NCI-H2029 (cell line): Measurements from ENCODE around the gene CCDC6.
"Not testable (repeated sequence)": the region's sequence is repeated elsewhere in the genome, so short reads cannot be mapped to it uniquely, and the experiment has no call there.

Experiments
- DNase-seq: peaks from one replicate; lab custom pipeline; 2025; lab: John Stamatoyannopoulos, UW

The CCDC6 gene

GRCh38 chr10:59809644-59809974 lies 96.7 kb downstream of the CCDC6 start:
- DNase-seq, result no peak

- peak; percentile 6 for DNase-seq
Observed at GRCh38 chr10:59808896-59809643, 97.3 kb downstream of the CCDC6 start.

- peak; percentile 9 for DNase-seq
Observed at GRCh38 chr10:59807629-59808620, 98.4 kb downstream of the CCDC6 start.

- no peak for DNase-seq
Observed at GRCh38 chr10:59805014-59805413, 101.3 kb downstream of the CCDC6 start.

- DNase-seq, result no peak
Observed at GRCh38 chr10:59804220-59804619, 102.1 kb downstream of the CCDC6 start.

- no peak for DNase-seq
Observed at GRCh38 chr10:59803714-59804113, 102.6 kb downstream of the CCDC6 start.

- DNase-seq, result no peak
Observed at GRCh38 chr10:59801171-59801570, 105.2 kb downstream of the CCDC6 start.

GRCh38 chr10:59799421-59799820 lies 106.9 kb downstream of the CCDC6 start:
- DNase-seq, result no peak

GRCh38 chr10:59793919-59794318 lies 112.4 kb downstream of the CCDC6 start:
- no peak for DNase-seq

GRCh38 chr10:59792812-59793211 lies 113.5 kb downstream of the CCDC6 start:
- DNase-seq, result no peak

- DNase-seq, result no peak
Observed at GRCh38 chr10:59791601-59792000, 114.8 kb downstream of the CCDC6 start.

GRCh38 chr10:59790080-59790479 lies 116.3 kb downstream of the CCDC6 start:
- DNase-seq, result not testable (repeated sequence)

- DNase-seq, result not testable (repeated sequence)
Observed at GRCh38 chr10:59788914-59789313, 117.4 kb downstream of the CCDC6 start.

- not testable (repeated sequence) for DNase-seq
Observed at GRCh38 chr10:59787032-59787431, 119.3 kb downstream of the CCDC6 start.

- not testable (repeated sequence) for DNase-seq
Observed at GRCh38 chr10:59785476-59785875, 120.9 kb downstream of the CCDC6 start.

- no peak for DNase-seq
Observed at GRCh38 chr10:59781511-59781910, 124.8 kb downstream of the CCDC6 start.

- DNase-seq, result no peak
Observed at GRCh38 chr10:59779756-59780533, 126.4 kb downstream of the CCDC6 start.

- no peak for DNase-seq
Observed at GRCh38 chr10:59774451-59774850, 131.9 kb downstream of the CCDC6 start.

- no peak for DNase-seq
Observed at GRCh38 chr10:59773088-59773487, 133.3 kb downstream of the CCDC6 start.

- no peak for DNase-seq
Observed at GRCh38 chr10:59771162-59771807, 135.1 kb downstream of the CCDC6 start.

GRCh38 chr10:59770689-59771088 lies 135.7 kb downstream of the CCDC6 start:
- no peak for DNase-seq

- DNase-seq, result no peak
Observed at GRCh38 chr10:59762505-59762904, 143.9 kb downstream of the CCDC6 start.
